GM06990 (cell line): ENCODE measurements around the gene PHF21A.

Source experiments
- DNase-seq: peaks from one replicate; pipeline ENCODE4 v3.0.0-alpha.2; 2011; ENCODE audit not compliant: insufficient read length; ENCODE audit errors: extremely low read depth
- H3K27me3 ChIP-seq: replicated peaks from 2 replicates; pipeline ENCODE4 v1.6.0; 2011; ENCODE audit warnings: low read length; ENCODE audit not compliant: control insufficient read depth, insufficient read depth
- H3K36me3 ChIP-seq: 2 replicates; pipeline ENCODE4 v1.5.1; 2011; ENCODE audit warnings: low read length; ENCODE audit not compliant: control insufficient read depth, insufficient read depth
- H3K4me3 ChIP-seq: replicated peaks from 2 replicates; pipeline ENCODE4 v1.5.1; 2011; ENCODE audit warnings: low read depth, mild to moderate bottlenecking, control low read depth, low read length
- TF ChIP-seq, protein P1 (sequence below): IDR thresholded peaks from 2 replicates; pipeline ENCODE4 v1.5.1; 2011; ENCODE audit warnings: low read length, control low read depth, mild to moderate bottlenecking, inconsistent platforms; ENCODE audit not compliant: insufficient read depth, poor library complexity, severe bottlenecking

Gene PHF21A

DNA sequence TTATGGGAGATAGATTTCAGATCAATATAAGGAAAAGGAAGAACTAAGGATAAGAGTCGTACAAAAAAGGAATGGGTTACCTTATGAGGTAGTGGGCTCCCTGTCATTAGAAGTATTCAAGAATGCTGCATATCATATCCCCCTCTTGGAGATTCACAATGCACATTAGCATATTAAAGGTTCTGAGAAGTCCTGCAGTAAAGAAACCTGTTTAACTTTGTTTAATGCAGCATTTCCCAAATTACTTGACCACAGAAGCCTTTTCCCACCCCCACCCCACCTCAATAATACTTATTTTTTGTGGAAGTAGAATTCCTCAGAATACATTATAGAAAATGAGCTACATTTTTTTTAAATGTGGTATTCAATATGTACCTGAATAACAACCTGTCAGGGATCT is 30.9 kb downstream of the PHF21A start:
- no peak for DNase-seq
- Histone ChIP-seq H3K36me3 (no peaks in the 10 kb centered on the region), H3K27me3 (no peaks in the 10 kb centered on the region), H3K4me3 (no peak overlapping the region)
- TF ChIP-seq, protein P1, sequence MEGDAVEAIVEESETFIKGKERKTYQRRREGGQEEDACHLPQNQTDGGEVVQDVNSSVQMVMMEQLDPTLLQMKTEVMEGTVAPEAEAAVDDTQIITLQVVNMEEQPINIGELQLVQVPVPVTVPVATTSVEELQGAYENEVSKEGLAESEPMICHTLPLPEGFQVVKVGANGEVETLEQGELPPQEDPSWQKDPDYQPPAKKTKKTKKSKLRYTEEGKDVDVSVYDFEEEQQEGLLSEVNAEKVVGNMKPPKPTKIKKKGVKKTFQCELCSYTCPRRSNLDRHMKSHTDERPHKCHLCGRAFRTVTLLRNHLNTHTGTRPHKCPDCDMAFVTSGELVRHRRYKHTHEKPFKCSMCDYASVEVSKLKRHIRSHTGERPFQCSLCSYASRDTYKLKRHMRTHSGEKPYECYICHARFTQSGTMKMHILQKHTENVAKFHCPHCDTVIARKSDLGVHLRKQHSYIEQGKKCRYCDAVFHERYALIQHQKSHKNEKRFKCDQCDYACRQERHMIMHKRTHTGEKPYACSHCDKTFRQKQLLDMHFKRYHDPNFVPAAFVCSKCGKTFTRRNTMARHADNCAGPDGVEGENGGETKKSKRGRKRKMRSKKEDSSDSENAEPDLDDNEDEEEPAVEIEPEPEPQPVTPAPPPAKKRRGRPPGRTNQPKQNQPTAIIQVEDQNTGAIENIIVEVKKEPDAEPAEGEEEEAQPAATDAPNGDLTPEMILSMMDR: no peak

DNA sequence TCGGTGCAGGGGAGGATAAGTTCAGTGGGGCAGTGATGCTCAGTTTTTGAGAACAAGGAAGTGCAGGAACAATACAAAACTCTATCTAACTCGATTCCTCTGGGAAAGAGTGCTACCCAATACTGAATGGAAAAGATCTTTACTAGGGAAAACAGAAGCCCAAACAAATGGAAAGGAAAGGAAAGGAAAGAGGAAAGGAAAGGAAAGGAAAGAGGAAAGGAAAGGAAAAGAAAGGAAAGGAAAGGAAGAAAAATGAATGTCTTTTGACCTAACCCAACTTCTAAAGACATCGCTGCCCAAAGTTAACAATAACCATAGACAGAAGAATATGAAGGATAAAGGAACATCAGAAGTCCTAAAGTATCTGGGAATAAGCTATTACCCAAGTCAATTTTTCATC is 41.6 kb downstream of the PHF21A start:
- H3K4me3 ChIP-seq: no peak overlapping the region
- no peak for DNase-seq
- H3K36me3 ChIP-seq: no peaks in the 10 kb centered on the region; the same call in 1 of the 2 replicates
- TF ChIP-seq, protein P1: no peak
- no peaks in the 10 kb centered on the region for H3K27me3 ChIP-seq

DNA sequence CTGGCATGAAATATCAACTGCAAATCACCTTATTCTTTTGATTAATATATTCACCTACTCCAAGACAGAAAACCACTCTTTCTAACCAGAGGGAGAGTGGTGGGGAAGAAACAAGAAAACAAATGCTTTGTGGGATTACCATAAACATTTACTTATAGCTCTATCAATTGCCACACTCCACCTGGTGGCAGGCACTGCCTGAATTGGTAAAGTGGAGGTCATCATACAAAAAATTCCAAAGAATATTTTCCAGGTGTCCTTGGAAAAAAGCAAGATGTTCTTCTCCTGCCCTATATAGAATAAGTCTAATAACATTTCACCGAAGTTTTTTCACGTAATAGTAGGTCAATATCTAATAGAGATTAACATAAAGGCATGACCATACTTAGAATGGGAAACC is 45.3 kb downstream of the PHF21A start:
- no peak for DNase-seq
- Histone ChIP-seq H3K4me3 (no peak overlapping the region), H3K36me3 (no peaks in the 10 kb centered on the region), H3K27me3 (no peaks in the 10 kb centered on the region)
- TF ChIP-seq, protein P1: no peak

DNA sequence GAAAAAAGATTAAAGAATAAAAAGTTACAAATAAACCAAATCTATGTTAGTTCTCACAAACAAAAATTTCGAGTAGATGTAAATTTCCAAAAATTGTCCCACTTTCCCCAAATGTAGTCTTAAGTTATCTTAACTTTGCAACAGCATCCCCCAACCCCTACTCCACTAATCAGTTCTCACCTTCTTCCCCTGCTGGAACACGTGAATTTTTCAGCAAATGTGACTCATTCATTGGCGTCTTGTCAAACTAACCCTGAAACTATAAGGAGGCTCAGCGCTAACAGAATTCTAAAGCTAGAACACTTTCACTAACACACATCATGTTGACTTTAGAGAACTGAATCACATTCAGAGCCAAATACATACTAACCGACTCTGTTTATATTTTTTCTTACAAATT is 46.1 kb downstream of the PHF21A start:
- TF ChIP-seq, protein P1: no peak
- Histone ChIP-seq H3K4me3 (no peak overlapping the region), H3K27me3 (no peaks in the 10 kb centered on the region), H3K36me3 (no peaks in the 10 kb centered on the region)
- DNase-seq: no peak

DNA sequence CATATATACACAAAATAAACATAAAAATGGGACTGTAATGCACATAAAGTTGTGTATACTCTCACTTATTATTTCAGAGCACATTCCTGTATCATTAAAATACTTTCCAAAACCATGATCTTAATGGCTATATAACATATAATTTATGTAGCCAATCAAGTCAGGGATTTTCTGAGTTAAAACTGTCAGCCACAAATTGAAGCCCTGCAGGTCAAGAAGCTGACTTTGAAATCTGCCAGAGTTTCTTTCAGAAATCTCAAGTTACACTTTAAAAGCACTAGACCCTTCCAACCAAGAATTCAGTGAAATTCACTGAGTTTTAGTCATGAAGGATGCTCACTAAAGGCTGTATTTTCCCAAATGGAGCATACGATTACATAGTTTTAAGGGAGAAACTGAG is 47.6 kb downstream of the PHF21A start:
- DNase-seq: no peak
- TF ChIP-seq, protein P1: no peak
- H3K4me3 ChIP-seq: no peak overlapping the region
- no peaks in the 10 kb centered on the region for H3K36me3 ChIP-seq
- no peaks in the 10 kb centered on the region for H3K27me3 ChIP-seq
